Mesothelial cell of epicardium (in vitro differentiated cells): ENCODE results near the gene ATP13A2. TPM values are rescaled to one million over a fixed set of nuclear protein-coding genes. Genes with fewer than 3 reads are reported as not detected.

ENCODE experiments used
- DNase-seq, 2 experiments: peaks; one replicate each; pipeline ENCODE4 v3.0.0; 2021; ENCODE audit warnings: low spot score in 2 of 2; ENCODE audit not compliant: unreplicated experiment in 2 of 2
- H3K27ac Mint-ChIP-seq: 2 replicates; pipeline ENCODE4 v1.8.0; 2021; ENCODE audit warnings: mixed read lengths
- H3K27me3 Mint-ChIP-seq: 2 replicates; pipeline ENCODE4 v1.8.0; 2021; ENCODE audit warnings: low read depth, mixed read lengths
- H3K36me3 Mint-ChIP-seq: 2 replicates; pipeline ENCODE4 v1.8.0; 2021; ENCODE audit warnings: mixed read lengths
- H3K4me1 Mint-ChIP-seq: 2 replicates; pipeline ENCODE4 v1.8.0; 2021; ENCODE audit warnings: mixed read lengths
- H3K4me3 Mint-ChIP-seq: 2 replicates; pipeline ENCODE4 v1.8.0; 2021; ENCODE audit warnings: mild to moderate bottlenecking, moderate library complexity, mixed read lengths
- H3K9me3 Mint-ChIP-seq: 2 replicates; pipeline ENCODE4 v1.8.0; 2021; ENCODE audit warnings: mixed read lengths
- CTCF ChIP-seq: fragments of 200-600 bp; sonication (generic); IDR thresholded peaks from one replicate; pipeline ENCODE4 v1.5.0; 2021; ENCODE audit warnings: antibody characterized with exemption; ENCODE audit not compliant: unreplicated experiment
- total RNA-seq: library from RNA; stranded (reverse); gene quantifications from 3 replicates; pipeline ENCODE4 v1.2.1, GENCODE V29; 2021

Gene ATP13A2
- total RNA-seq, 1 donor from 2014 or later: 57.8 TPM

DNA sequence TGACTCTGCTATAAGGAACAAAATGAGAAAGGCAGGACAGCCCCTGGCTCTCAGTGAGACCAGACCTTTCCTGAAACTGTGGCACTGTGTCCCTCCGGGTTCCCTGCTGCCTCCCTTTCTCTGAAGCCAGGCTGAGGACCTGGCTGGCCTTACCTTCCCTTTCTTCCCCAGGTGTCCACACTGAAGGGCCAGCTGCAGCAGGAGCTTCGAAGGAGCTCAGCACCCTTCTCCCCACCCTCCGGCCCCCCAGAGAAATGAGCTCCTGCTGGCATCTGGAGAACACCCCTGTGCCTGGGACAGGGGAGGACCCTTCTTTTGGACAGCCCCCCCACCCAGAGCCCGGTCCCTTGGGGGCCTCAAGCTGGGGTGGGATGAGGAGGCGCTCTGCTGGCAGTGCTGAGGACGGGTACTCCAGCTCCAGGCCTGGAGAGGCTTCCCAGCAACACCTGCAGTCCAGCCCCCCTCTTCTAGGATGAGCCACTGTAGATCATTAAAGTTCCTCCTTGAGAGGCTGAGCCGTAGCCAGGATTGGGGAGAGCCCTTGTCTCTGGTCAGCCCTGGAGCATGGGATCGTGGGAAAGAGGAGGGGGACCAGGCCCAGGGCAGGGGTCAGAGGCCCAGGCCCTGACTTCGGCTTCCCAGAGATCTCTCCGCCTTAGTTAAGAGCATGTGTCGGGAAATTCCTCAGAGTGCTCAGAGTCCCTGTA is 39.4 kb downstream of the ATP13A2 start:
- Mint-ChIP-seq H3K4me1 (peaks cover 22% of the 10 kb centered on the region), H3K27me3 (no peaks in the 10 kb centered on the region), H3K27ac (peak overlapping the region; percentile 87), H3K9me3 (no peaks in the 10 kb centered on the region), H3K4me3 (no peak overlapping the region), H3K36me3 (peaks cover 17% of the 10 kb centered on the region)
- no peak for TF ChIP-seq CTCF
- DNase-seq: no peak

DNA sequence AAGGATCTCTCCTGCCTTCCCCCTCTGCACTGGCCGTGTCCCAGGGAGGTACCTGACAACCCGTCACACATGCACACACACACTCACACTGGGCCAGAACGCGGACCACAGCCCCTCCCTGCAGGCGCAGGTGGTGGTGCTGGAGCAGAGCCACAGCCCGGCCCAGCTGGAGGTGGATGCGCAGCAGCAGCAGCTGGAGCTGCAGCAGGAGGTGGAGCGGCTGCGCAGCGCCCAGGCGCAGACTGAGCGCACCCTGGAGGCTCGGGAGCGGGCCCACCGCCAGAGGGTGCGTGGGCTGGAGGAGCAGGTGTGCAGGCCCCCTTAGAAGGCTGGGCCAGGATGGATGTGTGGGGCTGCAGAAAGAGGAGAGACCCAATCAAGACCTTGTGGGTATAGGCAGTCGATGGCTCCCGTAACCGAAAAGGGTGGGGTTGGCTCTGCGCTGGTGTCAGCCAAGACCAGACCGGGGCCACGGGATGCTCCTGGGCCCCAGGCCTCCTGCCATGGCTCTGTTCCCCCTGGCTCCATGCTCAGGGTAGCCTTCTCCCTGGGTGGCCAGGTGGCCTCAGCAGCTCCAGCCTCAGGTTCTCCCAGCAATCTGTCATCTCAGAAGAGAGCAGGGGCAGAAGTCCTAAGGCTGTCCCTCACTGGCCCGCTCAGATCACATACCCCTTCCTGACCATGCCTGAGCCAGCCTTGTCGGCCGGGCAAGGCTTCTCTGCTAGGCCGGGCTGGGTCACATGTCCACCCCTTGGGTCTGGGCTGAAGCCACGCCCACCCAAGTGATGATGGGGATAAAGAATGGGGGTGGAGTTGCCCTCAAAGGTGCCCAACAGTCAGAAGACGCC is 40.2 kb downstream of the ATP13A2 start:
- Mint-ChIP-seq H3K4me1 (peaks cover 22% of the 10 kb centered on the region), H3K27ac (peak overlapping the region; percentile 87), H3K36me3 (peaks cover 13% of the 10 kb centered on the region), H3K4me3 (no peak overlapping the region), H3K9me3 (no peaks in the 10 kb centered on the region), H3K27me3 (no peaks in the 10 kb centered on the region)
- DNase-seq: no peak
- no peak for TF ChIP-seq CTCF

DNA sequence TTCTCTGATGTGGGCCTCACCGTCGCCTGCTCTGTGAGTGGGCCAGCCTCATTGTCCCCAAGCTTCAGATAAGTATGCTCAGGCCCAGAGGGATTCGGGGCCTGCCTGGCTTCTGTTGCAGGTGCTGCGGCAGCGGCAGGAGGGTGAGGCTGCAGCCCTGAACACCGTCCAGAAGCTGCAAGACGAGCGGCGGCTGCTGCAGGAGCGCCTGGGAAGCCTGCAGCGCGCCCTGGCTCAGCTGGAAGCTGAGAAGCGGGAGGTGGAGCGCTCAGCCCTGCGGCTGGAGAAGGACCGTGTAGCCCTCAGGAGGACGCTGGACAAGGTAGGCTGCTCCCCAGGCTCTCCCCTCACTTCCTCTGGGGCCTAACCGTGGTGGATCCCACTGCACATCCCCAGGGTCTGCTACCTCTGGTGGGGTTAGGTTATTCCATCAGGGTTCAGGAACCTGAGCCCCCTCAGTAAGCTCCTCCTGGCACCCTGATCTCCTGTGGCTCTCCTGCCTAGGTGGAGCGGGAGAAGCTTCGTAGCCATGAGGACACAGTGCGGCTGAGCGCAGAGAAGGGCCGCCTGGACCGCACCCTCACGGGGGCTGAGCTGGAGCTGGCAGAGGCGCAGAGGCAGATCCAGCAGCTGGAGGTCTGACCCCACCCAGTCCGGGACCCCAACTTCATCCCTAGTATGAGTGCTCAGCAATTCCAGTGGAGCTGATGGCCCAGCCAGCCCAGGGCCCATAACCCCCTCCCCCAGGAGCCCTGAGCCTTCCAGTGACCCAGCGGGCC is 41.4 kb downstream of the ATP13A2 start:
- no peak overlapping the region for H3K27ac Mint-ChIP-seq
- no peak for TF ChIP-seq CTCF

GRCh38 chr1:16969651-16970050 is 42.1 kb downstream of the ATP13A2 start:
- H3K4me1 Mint-ChIP-seq: peaks cover 25% of the 10 kb centered on the region
- H3K36me3 Mint-ChIP-seq: peaks cover 15% of the 10 kb centered on the region
- no peak overlapping the region for H3K4me3 Mint-ChIP-seq
- no peaks in the 10 kb centered on the region for H3K27me3 Mint-ChIP-seq
- H3K9me3 Mint-ChIP-seq: no peaks in the 10 kb centered on the region
- no peak for DNase-seq
- no peak for TF ChIP-seq CTCF
- H3K27ac Mint-ChIP-seq: no peak overlapping the region

More for the DNA sequence above, 41.4 kb downstream of the ATP13A2 start:
- Mint-ChIP-seq H3K9me3 (no peaks in the 10 kb centered on the region), H3K27me3 (no peaks in the 10 kb centered on the region), H3K36me3 (peaks cover 15% of the 10 kb centered on the region), H3K4me3 (no peak overlapping the region), H3K4me1 (peaks cover 20% of the 10 kb centered on the region)
- DNase-seq: no peak

GRCh38 chr1:16969057-16969611 is 42.6 kb downstream of the ATP13A2 start:
- Mint-ChIP-seq H3K9me3 (no peaks in the 10 kb centered on the region), H3K4me3 (no peak overlapping the region), H3K4me1 (peaks cover 25% of the 10 kb centered on the region), H3K27ac (peak overlapping the region; percentile 69), H3K36me3 (peaks cover 15% of the 10 kb centered on the region), H3K27me3 (no peaks in the 10 kb centered on the region)
- no peak for DNase-seq
- no peak for TF ChIP-seq CTCF
